Stimulated activated CD4-positive, alpha-beta T cell treated with anti-CD3 and anti-CD28 coated beads, Interleukin-15, amount 100 ng/mL, for 1 hour (primary cell): ENCODE results near the gene PLPP1.
"Not testable (repeated sequence)": the region's sequence is repeated elsewhere in the genome, so short reads cannot be mapped to it uniquely, and the experiment has no call there.

ENCODE experiments used
- DNase-seq, 2 donors: peaks; one replicate each; pipeline ENCODE4 v3.0.0-alpha.2; 2020; ENCODE audit warnings: low read depth in 1 of 2, low spot score in 1 of 2

The PLPP1 gene

DNA sequence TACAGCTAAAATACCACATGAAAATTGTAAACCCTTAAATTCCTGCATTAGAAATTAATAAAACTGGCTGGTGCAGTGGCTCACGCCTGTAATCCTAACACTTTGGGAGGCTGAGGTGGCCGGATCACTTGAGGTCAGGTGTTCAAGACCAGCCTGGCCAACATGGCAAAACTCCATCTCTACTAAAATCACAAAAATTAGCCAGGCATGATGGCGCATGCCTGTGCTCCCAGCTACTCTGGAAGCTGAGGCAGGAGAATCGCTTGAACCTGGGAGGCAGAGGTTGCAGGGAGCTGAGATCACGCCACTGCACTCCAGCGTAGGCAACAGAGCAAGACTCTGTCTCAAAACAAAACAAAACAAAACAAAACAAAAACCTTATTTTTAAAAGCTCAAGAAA is 29.1 kb downstream of the PLPP1 start:
- not testable (repeated sequence) for DNase-seq

DNA sequence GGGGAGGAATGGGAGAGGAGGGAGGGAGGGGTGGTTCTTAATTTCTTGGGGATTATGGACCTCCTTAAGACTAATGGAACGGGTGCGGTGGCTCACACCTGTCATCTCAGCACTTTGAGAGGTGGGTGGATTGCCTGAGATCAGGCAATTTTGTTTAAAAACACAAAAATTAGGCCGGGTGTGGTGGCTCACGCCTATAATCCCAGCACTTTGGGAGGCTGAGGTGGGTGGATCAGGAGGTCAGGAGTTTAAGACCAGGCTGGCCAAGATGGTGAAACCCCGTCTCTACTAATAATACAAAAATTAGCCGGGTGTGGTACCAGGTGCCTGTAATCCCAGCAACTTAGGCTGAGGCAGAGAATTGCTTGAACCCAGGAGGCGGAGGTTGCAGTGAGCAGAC is 30.8 kb downstream of the PLPP1 start:
- not testable (repeated sequence) for DNase-seq

DNA sequence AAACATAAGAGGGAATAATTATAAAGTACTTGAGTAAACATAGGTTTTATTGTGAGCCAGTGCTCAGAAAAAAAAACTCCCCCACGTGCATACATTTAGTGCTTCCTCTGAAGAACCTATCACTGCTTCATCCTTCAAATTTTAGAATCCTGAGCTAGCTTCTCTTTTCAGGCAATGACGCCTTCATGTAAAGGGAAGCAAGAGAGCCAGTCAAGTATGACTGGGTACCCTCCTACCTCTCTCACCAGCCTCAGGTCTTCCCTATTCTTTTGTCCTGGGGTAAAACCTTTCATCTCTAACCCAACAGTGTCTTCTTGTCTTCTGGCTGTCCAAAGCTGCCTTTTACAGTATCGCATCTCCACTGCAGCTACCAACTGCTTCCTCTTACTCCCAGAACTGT is 32.0 kb downstream of the PLPP1 start:
- no peak for DNase-seq

DNA sequence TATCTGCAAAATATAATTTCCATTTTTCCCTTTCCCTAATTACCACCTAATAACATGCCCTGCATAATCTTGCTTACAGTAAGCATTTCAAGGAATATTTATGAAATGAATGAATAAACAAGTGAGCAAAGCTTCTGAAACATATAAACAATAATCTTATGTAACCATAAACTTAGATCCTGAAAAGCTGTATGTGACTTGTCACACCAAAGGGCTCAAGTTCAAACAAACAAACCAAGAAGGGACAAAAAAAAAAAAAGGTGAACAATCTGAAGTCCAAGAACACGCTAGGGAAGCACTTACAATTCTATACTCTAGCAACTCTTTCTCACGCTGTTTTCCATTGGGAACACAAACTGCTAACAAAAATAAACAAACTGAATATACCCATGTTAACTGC is 36.3 kb downstream of the PLPP1 start:
- DNase-seq, result no peak

DNA sequence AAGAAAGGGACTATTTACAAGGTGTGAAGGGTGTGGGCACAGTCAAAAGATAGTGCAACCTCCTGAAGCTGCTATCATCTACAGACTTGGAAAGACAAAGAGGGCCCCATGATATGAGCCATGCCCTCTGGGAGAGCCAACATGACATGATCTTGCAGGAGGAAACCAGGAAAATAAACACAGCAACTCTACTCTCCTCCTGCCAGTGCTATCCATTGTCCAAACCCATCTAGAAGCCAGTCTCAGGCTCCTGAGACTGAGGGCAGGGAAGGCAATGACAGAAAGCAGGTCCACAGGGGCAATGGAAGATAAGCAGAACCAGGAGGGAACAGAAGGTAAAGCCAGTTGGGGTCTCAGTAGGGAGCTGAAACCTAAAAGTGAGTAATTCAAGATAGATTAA is 37.1 kb downstream of the PLPP1 start:
- DNase-seq, result no peak

DNA sequence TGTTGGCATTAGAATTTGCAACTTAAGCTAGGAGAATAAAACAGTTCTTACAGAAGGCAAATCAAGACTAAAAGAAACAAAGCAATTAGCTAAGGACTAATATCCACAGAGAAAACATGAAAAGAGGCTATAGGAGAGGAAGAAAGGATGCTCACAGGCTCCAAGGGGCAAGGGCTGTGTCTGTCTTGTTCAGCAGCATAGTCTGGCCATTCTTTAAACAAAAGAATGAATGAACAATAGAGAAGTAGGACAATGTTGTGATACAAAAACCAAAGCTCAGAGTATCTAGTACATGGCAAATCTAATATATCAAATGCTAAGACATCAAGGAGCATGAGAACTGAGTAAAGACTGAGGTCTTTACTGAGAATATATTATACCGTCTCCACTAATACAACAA is 39.5 kb downstream of the PLPP1 start:
- DNase-seq, result no peak

DNA sequence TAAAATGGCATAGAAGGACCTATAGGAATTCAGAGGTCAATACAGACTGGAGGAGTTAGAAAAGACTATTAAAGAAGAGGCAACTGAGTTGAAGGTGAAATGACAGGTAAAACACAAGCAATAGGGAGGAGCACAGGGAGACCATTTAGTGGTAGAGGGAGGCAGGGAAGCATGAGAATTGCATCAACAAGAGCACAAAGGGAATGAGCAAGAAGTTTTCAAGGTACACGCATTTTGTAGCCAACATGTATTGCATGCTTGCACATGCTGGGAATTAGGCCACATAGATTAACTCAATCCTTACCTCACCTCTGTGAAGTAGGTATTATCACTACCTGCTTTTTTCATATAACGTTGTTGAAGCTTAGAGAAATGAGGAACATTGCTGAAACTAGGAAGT is 42.3 kb downstream of the PLPP1 start:
- DNase-seq, result no peak

DNA sequence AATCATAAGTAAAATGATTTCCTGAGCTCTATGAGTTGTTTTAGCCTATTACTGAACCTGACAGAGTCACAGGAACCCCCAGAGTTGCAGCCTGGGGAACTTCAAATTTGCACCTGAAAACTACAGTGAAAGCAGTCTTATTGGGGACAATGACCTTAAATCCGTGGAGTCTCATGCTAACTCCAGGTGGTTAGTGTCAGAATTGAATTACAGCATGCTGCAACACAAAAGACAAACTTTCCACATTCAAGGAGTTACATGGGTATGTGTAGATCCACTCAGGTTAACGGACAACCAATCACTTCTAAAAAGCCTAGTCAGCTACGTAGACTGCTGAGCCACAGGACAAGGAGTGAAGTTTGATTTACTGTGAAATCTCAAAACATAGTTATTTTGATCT is 49.7 kb downstream of the PLPP1 start:
- no peak for DNase-seq

DNA sequence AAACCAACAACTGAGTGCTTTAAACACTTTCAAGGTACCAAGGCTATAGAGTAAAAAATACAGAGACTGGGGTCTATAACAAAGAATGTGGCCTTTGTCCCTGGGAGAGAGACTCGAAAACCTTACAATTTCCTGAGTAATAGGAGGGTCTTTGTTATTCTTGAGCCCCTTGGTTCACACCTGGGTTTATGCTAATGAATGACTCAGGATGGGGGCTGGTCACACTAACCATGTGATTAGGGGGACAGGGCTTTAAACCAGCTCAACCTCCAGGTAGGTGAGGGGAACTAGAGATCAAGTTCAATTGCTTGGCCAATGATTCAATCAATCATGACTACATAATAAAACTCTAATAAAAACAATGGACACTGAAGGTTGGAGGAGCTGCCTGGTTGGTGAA is 50.2 kb downstream of the PLPP1 start:
- no peak for DNase-seq

DNA sequence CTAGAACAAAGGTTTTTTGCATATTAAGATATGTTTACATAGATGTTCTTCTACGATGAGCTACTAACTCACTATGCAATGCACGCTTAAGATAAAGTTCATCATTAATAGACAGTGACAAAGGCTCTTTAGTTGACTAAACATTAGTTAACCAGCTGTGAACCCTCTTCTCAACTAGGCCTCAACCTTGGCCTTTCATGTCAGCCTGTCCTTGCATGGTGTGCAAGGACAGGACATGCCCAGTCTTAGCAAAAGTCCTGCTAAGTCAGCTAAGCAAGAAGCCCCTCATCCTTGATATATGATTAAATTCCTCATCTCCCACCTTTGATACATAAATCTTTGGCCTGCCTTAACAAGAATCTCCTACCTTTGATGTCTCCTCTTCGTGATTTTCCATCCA is 50.9 kb downstream of the PLPP1 start:
- DNase-seq, result no peak

DNA sequence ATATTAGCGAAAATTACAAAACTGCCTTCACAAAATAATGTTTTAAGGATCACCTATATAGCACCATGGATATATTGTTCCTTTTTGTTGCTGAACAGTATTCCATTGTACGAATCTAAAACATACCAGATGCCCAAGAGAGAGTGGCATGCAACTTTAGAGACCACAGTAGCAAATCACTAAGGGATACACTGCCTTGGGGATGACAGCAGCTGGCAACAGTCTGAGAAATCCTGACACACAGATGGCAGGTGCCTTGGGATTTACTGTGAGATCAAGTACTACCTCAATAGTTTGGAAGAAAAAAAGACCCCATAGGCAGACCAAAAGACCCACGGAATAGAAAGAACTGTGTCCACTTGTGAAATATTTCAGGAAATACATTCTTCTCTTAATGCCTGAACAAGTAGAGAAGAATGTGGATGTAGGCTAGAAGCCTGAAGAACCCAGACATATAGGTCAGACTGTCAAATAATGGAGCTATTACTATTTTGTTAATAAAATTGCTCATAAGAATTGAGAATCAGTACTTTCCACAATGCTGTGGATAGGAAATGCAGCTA is 53.4 kb downstream of the PLPP1 start:
- DNase-seq, result no peak

DNA sequence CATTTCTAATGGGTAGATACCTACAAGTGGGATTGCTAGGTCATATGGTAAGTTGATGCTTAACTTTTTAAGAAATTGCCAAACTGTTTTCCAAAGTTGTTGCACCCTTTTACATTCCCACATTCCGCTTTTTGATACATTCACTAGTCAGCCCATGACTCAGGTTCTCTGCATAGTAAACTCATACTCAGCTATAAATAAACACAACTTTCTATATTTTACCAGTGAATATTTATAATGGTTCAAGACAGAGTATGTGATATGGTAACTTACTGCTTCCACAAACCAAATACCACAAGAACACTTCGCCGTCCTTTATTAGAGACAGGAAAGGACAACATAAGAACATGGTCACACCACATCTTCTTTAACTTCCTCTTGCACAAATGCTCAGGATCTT is 54.0 kb downstream of the PLPP1 start:
- DNase-seq, result no peak

DNA sequence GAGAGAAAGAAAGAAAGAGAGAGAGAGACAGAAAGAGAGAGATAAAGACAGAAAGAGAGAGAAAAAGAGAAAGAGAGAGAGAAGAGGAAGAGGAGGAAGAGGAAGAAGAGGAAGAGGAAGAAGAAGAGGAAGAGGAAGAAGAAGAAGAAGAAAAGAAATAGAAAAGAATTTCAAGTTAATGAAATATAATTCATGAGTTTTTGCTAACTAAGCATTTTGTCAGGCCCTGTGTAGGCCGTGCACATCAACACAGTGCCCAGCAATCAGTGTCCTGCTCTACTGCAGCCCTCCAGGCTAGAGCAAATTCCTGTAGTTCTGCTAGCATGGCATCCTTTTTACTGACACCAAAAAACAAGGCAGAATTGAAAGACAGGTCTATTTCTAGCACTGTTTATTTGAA is 62.1 kb downstream of the PLPP1 start:
- DNase-seq, result no peak

DNA sequence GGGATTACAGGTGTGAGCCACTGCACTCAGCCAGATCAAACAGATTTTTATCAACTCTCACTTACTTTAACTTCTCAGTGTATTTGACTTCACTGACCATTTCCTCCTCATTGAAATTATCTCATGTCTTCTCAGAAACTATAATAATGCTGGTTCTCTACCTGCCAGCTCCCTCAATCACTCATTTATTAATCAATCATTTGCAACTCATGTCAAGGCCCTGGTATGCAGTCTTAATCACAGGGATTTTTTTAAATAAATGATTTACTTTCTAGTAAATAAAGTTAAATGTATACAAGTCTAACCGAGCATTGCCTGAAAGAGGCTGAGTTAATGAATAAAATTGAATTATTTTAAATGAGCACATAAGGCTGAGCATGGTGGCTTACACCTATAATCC is 63.3 kb downstream of the PLPP1 start:
- DNase-seq, result no peak

DNA sequence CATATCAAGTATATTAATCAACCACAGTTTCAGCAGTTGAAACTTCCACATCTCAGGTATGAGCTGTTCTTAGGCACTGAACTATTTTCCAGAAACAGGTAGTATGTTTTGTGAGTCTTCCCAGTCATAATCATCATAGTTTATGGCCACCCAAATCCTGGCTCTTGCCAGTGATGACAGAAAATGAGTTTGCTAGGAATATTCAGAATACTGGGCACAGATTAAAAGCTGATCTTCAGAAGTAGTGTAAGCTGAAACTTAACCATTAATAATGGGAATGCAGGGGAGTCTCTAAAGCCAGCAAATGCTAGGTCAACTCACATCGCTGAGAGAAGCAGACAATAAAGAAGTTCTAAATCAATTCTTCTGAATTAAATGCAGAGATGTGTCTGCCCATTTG is 64.5 kb downstream of the PLPP1 start:
- DNase-seq, result no peak

DNA sequence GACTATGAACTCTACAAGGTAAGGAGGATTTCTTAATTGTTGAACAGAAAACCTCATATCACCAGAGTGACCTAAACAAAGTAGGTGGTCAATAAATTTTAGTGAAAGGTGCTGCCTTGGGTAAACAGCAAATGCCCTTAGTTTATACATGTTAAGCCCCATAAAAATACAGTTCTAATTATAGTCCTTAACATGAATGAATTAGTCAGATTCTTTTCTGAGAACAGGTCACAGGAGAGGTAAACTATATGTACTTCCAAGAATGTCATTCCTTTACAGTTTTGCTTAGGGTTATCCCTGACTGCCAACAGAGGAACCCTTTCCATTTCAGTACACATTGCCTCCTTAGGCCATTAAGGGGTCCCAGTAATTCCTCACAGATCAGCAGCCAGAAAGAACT is 64.9 kb downstream of the PLPP1 start:
- DNase-seq, result no peak

DNA sequence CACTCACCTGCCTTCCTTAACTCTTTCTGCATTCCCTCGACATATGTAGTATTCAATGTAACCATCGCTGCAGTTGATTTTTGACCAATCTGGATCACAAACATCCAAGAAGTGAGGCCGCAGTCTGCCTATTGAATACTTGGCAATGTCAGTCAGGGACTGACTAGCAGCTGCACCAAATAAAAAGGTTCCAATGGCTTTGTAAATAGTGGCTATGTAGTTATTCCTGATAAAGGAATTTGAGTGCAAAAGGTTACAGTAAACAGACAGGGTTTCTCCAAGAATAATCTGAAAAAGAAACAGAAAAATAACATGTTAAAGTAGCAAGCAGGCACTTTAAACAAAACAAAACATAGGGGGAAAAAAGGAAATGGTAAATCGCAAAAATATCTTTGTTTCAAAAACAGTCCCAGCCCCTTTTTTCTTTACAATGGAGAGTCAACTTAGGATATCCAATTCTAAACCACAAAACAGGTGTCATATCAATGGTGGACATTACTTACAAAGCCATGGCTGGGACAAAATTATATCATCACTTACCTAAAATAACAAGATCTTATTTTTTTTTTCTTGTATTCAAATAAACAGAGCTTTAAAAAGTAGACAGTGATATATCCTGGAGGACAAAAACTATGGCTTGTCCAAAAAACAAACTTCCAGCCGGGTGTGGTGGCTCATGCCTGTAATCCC is 66.8 kb downstream of the PLPP1 start:
- DNase-seq, result no peak

DNA sequence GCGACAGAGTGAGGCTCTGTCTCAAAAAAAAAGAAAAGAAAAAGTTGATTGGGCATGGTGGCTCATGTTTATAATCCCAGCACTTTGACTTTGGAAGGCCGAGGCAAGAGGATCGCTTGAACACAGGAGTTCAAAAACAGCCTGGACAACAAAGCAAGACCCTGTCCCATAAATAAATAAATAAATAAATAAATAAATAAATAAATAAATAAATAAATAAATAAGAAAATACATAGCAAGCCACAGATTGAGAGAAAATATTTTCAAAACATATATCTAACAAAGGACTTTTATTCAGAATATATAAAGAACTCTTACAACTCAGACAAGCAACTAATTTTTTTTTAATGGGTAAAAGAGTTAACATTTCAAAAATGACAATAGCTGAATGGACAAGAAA is 71.2 kb downstream of the PLPP1 start:
- DNase-seq, result no peak

DNA sequence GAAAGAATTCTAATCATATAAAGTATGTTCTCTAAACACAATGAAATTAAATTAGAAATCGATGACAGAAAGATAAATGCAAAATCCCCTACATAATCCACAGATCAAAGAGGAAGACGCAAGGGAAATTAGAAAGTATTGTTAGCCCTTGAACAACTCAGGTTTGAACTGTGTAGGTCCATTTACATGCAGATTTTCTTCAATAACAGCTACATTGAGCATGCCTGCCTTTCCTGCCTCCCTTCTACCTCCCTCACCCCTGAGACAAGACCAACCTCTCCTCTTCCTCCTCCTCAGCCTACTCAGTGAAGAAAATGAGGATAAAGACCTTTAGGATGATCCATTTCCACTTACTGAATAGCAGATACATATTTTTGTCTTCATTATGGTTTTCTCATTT is 75.2 kb downstream of the PLPP1 start:
- no peak for DNase-seq

DNA sequence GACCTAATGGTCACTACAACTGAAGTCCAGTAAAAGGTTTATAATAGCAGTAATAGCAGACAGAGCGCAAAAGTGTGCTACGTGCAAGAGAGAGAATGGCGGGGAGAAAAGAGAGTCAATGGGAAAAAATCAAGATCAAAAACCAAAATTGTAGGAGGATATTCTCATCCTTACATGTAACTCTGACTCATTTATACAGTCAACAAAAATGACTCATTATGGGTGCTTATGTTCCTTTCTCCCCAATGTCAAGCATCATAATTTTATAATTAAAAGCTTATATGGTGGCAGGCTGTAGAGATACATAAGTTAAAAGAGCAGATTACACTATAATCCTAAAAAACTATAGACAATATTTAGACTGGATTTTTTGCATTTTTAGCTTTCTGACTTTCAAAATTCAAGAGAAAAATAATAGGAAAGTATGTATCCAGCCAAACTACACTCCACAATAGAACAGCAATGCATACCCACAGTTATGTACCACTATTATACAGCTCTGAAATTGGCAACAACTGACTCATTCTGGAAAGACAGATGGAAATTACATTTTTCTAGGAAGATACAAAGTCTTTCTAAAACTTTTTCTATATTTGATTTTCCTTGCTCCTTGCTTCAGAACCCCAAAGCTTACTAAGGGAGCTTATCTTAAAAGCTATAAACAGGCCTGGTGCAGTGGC is 78.4 kb downstream of the PLPP1 start:
- no peak for DNase-seq

DNA sequence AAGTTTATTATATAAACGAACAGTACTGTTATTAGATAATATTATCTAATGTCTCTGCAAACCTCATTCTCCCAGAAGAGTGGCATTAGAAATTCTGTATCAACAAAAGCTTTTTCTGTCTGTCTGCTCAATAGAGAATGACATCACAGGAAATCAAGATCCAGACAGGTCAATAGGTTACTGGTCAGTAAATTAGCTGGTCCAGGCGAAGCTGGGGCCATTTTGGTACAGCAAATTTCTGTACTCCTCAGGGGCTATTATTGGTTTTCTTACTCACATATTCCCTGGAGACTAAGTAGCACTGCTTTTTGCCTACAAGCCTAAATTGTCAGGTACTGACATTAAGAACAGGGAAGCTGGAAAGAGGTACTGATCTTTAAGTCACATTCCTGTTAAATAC is 80.5 kb downstream of the PLPP1 start:
- DNase-seq, result no peak

DNA sequence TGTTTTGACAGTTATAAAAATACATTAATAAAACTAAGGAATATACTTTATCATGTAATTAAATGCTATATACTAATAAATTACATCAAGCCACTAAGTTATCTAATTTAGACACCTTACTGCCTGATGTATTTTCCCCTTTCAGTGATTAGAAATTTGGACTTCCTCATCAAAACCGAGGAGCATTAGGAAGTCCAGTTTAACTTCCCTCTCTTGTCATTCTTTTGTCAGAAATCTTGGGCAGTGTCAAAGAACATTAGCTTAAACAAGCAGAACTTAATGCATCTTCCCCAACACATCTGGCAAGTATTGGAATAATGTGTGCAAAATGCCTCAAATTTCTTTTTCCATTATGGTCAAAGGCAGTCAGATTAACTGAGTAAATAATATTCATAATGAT is 81.6 kb downstream of the PLPP1 start:
- DNase-seq, result no peak

DNA sequence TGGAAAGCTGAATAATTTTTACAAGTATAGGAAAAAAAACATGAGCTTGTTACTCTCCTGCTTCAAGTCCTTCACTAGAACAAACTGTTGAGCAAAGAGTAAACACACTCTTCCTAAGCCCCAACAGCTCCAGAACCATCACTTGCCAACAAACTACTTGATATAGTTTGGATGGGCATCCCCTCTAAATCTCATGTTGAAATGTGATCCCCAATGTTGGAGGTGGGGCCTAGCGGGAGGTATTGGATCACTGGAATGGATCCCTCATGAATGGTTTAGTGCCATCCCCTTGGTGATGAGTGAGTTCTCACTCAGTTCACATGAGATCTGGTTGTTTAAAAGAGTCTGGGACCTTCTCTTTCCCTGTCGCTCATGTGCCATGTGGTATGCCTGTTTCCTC is 82.8 kb downstream of the PLPP1 start:
- no peak for DNase-seq
